ENCODE results near the gene COL4A1. TPM values are rescaled to one million over a fixed set of nuclear protein-coding genes. Genes with fewer than 3 reads are reported as not detected.

Gene COL4A1
- total RNA-seq, 3 donors from 2014 or later, result 118 to 1,008 (median 370) TPM

- no peaks in the 10 kb centered on the region for H3K36me3 ChIP-seq
- intact Hi-C loops (cut with DNase I; ENCODE audit: low total_unique reads), result no loop called here
- H3K4me1 ChIP-seq, result no peaks in the 10 kb centered on the region
- DNase-seq (ENCODE audit: low spot score in 2 of 2), result no peak
- H3K4me3 ChIP-seq, result no peak overlapping the region
- no peak overlapping the region for H3K27ac ChIP-seq
- no peaks in the 10 kb centered on the region for H3K27me3 ChIP-seq
- no peak for TF ChIP-seq POLR2AphosphoS5 (IDR thresholded peaks at IDR 0.05)
- no peak for TF ChIP-seq CTCF (IDR thresholded peaks at IDR 0.05)
- no peak for TF ChIP-seq POLR2A (IDR thresholded peaks at IDR 0.05)
- H3K9me3 ChIP-seq, result no peaks in the 10 kb centered on the region
These were observed 201.8 kb downstream of the COL4A1 start for GRCh38 chr13:110105136-110105535.

GRCh38 chr13:110103534-110103933, 203.4 kb downstream of the COL4A1 start:
- H3K27me3 ChIP-seq, result no peaks in the 10 kb centered on the region
- no peak for TF ChIP-seq POLR2A (IDR thresholded peaks at IDR 0.05)
- TF ChIP-seq POLR2AphosphoS5 (IDR thresholded peaks at IDR 0.05), result no peak
- TF ChIP-seq CTCF (IDR thresholded peaks at IDR 0.05), result no peak
- H3K4me1 ChIP-seq, result no peaks in the 10 kb centered on the region
- DNase-seq (ENCODE audit: low spot score in 2 of 2), result no peak
- no peaks in the 10 kb centered on the region for H3K36me3 ChIP-seq
- no peak overlapping the region for H3K4me3 ChIP-seq
- H3K9me3 ChIP-seq, result no peaks in the 10 kb centered on the region
- no peak overlapping the region for H3K27ac ChIP-seq
- intact Hi-C loops (cut with DNase I; ENCODE audit: low total_unique reads), result no loop called here

GRCh38 chr13:110103026-110103425, 203.9 kb downstream of the COL4A1 start:
- H3K4me3 ChIP-seq, result no peak overlapping the region
- intact Hi-C loops (cut with DNase I; ENCODE audit: low total_unique reads), result no loop called here
- H3K27ac ChIP-seq, result no peak overlapping the region
- H3K9me3 ChIP-seq, result no peaks in the 10 kb centered on the region
- no peaks in the 10 kb centered on the region for H3K36me3 ChIP-seq
- no peaks in the 10 kb centered on the region for H3K4me1 ChIP-seq
- no peaks in the 10 kb centered on the region for H3K27me3 ChIP-seq
- no peak for DNase-seq (ENCODE audit: low spot score in 2 of 2)
- TF ChIP-seq CTCF (IDR thresholded peaks at IDR 0.05), result no peak
- TF ChIP-seq POLR2A (IDR thresholded peaks at IDR 0.05), result no peak

GRCh38 chr13:110102053-110102452, 204.9 kb downstream of the COL4A1 start:
- intact Hi-C loops (cut with DNase I; ENCODE audit: low total_unique reads), result no loop called here
- no peak for DNase-seq (ENCODE audit: low spot score in 2 of 2)
- H3K36me3 ChIP-seq, result no peaks in the 10 kb centered on the region
- H3K27ac ChIP-seq, result no peak overlapping the region
- H3K4me3 ChIP-seq, result no peak overlapping the region
- TF ChIP-seq CTCF (IDR thresholded peaks at IDR 0.05) (no peak), POLR2A (IDR thresholded peaks at IDR 0.05) (no peak), POLR2AphosphoS5 (IDR thresholded peaks at IDR 0.05) (no peak)
- no peaks in the 10 kb centered on the region for H3K4me1 ChIP-seq
- H3K27me3 ChIP-seq, result no peaks in the 10 kb centered on the region
- H3K9me3 ChIP-seq, result no peaks in the 10 kb centered on the region

- TF ChIP-seq POLR2AphosphoS5 (IDR thresholded peaks at IDR 0.05), result no peak
- TF ChIP-seq CTCF (IDR thresholded peaks at IDR 0.05), result no peak
- no peak for TF ChIP-seq POLR2A (IDR thresholded peaks at IDR 0.05)
- intact Hi-C loops (cut with DNase I; ENCODE audit: low total_unique reads), result no loop called here
- Histone ChIP-seq H3K4me3 (no peak overlapping the region), H3K27me3 (no peaks in the 10 kb centered on the region), H3K4me1 (peaks cover 3 to 8% of the 10 kb centered on the region in 2 donors), H3K27ac (no peak overlapping the region), H3K36me3 (no peaks in the 10 kb centered on the region), H3K9me3 (no peaks in the 10 kb centered on the region)
- DNase-seq (ENCODE audit: low spot score in 2 of 2), result no peak
These were observed 207.0 kb downstream of the COL4A1 start for GRCh38 chr13:110099922-110100321.

Other genes starting within 250 kb of the COL4A1 start
- gene COL4A2, start 127 bp upstream of the COL4A1 start, total RNA-seq, result 100 to 1,000 TPM; 107 to 841 (median 307) TPM